DOHH2 (cell line): ENCODE data around the gene GMEB2.

Source experiments
- EZH2phosphoT487 ChIP-seq: fragments of 200-600 bp; sonication (generic); IDR thresholded peaks from 2 replicates; pipeline ENCODE4 v1.6.1; 2017; ENCODE audit warnings: borderline replicate concordance, mild to moderate bottlenecking, antibody characterized with exemption, low read length, moderate library complexity, mixed read lengths
- TF ChIP-seq, protein P1 (sequence below): fragments of 200-600 bp; sonication (generic); IDR thresholded peaks from one replicate; pipeline ENCODE4 v1.5.1; 2014; ENCODE audit warnings: antibody characterized with exemption, mild to moderate bottlenecking, low read depth, low read length; ENCODE audit not compliant: poor library complexity, severe bottlenecking

DNA sequence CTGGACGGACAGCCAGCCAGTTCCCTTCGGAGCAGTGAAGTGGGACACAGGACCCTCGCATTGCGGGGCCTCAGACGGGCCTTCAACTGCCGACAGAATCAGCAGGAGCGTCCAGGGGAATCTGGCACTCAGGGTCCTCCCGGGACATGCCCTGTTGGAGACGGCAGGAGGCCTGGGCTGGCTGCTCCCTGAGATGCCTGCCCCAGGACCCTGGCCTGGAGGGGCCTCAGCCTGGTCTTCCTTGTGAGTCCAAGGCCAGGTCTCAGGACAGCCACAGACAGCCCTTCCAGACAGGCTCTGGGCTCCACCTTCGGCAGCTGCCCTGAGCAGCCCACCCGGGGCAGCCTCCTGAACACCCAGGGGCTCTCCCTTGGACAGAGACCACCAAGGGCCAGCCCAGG, 38.3 kb downstream of the GMEB2 start:
- TF ChIP-seq, protein P1, sequence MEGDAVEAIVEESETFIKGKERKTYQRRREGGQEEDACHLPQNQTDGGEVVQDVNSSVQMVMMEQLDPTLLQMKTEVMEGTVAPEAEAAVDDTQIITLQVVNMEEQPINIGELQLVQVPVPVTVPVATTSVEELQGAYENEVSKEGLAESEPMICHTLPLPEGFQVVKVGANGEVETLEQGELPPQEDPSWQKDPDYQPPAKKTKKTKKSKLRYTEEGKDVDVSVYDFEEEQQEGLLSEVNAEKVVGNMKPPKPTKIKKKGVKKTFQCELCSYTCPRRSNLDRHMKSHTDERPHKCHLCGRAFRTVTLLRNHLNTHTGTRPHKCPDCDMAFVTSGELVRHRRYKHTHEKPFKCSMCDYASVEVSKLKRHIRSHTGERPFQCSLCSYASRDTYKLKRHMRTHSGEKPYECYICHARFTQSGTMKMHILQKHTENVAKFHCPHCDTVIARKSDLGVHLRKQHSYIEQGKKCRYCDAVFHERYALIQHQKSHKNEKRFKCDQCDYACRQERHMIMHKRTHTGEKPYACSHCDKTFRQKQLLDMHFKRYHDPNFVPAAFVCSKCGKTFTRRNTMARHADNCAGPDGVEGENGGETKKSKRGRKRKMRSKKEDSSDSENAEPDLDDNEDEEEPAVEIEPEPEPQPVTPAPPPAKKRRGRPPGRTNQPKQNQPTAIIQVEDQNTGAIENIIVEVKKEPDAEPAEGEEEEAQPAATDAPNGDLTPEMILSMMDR = no peak
- TF ChIP-seq EZH2phosphoT487 = no peak
